Measurements from ENCODE around the gene FBLN1. TPM values are rescaled to one million over a fixed set of nuclear protein-coding genes. Genes with fewer than 3 reads are reported as not detected.

Gene FBLN1
- total and polyA plus RNA-seq, 2 of the 13 experiments (the other 11 are each of a cell fraction or from before 2014, with no cell fraction given), result 37.3 to 103 TPM

DNA sequence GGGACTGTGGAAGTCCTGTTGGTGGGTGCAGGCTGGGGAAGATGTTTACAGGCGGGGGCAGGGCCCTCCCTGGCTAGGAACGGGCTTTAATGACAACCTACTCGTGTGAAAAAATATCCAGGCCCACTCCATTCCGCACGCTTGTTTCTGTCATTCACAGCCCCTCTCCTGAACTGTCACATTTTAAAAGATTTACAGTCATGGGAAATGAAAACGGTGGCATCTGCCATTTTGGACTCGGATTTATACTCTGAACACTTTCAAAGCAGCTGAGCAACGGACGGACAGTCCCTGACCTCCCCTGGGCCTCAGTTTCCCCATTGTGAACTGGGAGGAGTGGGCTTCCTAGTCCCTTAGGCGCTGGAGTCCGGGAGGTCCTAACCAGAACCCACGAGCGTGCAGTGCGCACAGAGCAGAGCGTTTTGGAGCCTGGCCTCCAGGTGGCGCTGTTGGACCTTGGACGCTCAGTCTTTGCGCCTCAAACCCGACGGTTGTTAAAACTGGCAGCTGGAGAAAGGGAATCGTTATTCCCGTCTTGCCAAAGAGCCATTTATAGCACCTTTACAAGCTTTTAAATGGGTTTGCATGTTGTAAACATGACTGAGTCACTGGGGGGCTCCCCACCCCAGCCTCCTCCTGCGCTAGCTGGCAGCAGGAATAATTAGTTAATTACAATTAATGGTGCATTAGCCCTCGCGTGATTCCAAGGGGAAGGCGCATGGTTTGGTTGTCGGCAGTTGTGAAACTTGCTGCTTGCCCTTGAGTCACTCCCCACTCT lies 75.3 kb downstream of the FBLN1 start (continued):
- TF ChIP-seq, protein P1, sequence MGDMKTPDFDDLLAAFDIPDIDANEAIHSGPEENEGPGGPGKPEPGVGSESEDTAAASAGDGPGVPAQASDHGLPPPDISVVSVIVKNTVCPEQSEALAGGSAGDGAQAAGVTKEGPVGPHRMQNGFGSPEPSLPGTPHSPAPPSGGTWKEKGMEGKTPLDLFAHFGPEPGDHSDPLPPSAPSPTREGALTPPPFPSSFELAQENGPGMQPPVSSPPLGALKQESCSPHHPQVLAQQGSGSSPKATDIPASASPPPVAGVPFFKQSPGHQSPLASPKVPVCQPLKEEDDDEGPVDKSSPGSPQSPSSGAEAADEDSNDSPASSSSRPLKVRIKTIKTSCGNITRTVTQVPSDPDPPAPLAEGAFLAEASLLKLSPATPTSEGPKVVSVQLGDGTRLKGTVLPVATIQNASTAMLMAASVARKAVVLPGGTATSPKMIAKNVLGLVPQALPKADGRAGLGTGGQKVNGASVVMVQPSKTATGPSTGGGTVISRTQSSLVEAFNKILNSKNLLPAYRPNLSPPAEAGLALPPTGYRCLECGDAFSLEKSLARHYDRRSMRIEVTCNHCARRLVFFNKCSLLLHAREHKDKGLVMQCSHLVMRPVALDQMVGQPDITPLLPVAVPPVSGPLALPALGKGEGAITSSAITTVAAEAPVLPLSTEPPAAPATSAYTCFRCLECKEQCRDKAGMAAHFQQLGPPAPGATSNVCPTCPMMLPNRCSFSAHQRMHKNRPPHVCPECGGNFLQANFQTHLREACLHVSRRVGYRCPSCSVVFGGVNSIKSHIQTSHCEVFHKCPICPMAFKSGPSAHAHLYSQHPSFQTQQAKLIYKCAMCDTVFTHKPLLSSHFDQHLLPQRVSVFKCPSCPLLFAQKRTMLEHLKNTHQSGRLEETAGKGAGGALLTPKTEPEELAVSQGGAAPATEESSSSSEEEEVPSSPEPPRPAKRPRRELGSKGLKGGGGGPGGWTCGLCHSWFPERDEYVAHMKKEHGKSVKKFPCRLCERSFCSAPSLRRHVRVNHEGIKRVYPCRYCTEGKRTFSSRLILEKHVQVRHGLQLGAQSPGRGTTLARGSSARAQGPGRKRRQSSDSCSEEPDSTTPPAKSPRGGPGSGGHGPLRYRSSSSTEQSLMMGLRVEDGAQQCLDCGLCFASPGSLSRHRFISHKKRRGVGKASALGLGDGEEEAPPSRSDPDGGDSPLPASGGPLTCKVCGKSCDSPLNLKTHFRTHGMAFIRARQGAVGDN (CRISPR knock-in tag; IDR thresholded peaks at IDR 0.05), result peak; percentile 41; the same call in 1 of the 2 replicates
- no peak for TF ChIP-seq CHD2 (IDR thresholded peaks at IDR 0.05; ENCODE audit: low read depth, low read length)
- TF ChIP-seq, protein P2, sequence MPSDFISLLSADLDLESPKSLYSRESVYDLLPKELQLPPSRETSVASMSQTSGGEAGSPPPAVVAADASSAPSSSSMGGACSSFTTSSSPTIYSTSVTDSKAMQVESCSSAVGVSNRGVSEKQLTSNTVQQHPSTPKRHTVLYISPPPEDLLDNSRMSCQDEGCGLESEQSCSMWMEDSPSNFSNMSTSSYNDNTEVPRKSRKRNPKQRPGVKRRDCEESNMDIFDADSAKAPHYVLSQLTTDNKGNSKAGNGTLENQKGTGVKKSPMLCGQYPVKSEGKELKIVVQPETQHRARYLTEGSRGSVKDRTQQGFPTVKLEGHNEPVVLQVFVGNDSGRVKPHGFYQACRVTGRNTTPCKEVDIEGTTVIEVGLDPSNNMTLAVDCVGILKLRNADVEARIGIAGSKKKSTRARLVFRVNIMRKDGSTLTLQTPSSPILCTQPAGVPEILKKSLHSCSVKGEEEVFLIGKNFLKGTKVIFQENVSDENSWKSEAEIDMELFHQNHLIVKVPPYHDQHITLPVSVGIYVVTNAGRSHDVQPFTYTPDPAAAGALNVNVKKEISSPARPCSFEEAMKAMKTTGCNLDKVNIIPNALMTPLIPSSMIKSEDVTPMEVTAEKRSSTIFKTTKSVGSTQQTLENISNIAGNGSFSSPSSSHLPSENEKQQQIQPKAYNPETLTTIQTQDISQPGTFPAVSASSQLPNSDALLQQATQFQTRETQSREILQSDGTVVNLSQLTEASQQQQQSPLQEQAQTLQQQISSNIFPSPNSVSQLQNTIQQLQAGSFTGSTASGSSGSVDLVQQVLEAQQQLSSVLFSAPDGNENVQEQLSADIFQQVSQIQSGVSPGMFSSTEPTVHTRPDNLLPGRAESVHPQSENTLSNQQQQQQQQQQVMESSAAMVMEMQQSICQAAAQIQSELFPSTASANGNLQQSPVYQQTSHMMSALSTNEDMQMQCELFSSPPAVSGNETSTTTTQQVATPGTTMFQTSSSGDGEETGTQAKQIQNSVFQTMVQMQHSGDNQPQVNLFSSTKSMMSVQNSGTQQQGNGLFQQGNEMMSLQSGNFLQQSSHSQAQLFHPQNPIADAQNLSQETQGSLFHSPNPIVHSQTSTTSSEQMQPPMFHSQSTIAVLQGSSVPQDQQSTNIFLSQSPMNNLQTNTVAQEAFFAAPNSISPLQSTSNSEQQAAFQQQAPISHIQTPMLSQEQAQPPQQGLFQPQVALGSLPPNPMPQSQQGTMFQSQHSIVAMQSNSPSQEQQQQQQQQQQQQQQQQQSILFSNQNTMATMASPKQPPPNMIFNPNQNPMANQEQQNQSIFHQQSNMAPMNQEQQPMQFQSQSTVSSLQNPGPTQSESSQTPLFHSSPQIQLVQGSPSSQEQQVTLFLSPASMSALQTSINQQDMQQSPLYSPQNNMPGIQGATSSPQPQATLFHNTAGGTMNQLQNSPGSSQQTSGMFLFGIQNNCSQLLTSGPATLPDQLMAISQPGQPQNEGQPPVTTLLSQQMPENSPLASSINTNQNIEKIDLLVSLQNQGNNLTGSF (CRISPR knock-in tag; IDR thresholded peaks at IDR 0.05), result no peak
- no peak for TF ChIP-seq SP1 (IDR thresholded peaks at IDR 0.05)
- TF ChIP-seq SP1 (CRISPR knock-in tag; IDR thresholded peaks at IDR 0.05), result peak; percentile 35; the same call in 1 of the 2 replicates
- TF ChIP-seq ZNF614 (CRISPR knock-in tag; IDR thresholded peaks at IDR 0.05; ENCODE audit: borderline replicate concordance), result 0 out of 2 replicates have a peak, but pooled peaks have one; percentile 25
- TF ChIP-seq FOXC1 (CRISPR knock-in tag; IDR thresholded peaks at IDR 0.05; ENCODE audit: borderline replicate concordance), result peak; percentile 73; the same call in 1 of the 2 replicates
- TF ChIP-seq HOXA9 (CRISPR knock-in tag; IDR thresholded peaks at IDR 0.05; ENCODE audit: borderline replicate concordance), result no peak
- no peak for TF ChIP-seq GPN1 (CRISPR knock-in tag; IDR thresholded peaks at IDR 0.05; ENCODE audit: borderline replicate concordance)
- TF ChIP-seq MTA1 (CRISPR knock-in tag; IDR thresholded peaks at IDR 0.05; ENCODE audit: borderline replicate concordance), result no peak
- TF ChIP-seq LCORL (IDR thresholded peaks at IDR 0.05), result no peak
- TF ChIP-seq LCORL (CRISPR knock-in tag; IDR thresholded peaks at IDR 0.05), result 0 out of 2 replicates have a peak, but pooled peaks have one; percentile 47
- TF ChIP-seq ZKSCAN8 (CRISPR knock-in tag; IDR thresholded peaks at IDR 0.05; ENCODE audit: borderline replicate concordance), result peak; percentile 53; the same call in 1 of the 2 replicates
- TF ChIP-seq NBN (conservative IDR thresholded peaks at IDR 0.05), result no peak
- peak; percentile 60 for TF ChIP-seq SMC3 (IDR thresholded peaks at IDR 0.05; ENCODE audit: low read length)
- no peak for TF ChIP-seq KLF16 (CRISPR knock-in tag; IDR thresholded peaks at IDR 0.05)
- TF ChIP-seq, protein P3, sequence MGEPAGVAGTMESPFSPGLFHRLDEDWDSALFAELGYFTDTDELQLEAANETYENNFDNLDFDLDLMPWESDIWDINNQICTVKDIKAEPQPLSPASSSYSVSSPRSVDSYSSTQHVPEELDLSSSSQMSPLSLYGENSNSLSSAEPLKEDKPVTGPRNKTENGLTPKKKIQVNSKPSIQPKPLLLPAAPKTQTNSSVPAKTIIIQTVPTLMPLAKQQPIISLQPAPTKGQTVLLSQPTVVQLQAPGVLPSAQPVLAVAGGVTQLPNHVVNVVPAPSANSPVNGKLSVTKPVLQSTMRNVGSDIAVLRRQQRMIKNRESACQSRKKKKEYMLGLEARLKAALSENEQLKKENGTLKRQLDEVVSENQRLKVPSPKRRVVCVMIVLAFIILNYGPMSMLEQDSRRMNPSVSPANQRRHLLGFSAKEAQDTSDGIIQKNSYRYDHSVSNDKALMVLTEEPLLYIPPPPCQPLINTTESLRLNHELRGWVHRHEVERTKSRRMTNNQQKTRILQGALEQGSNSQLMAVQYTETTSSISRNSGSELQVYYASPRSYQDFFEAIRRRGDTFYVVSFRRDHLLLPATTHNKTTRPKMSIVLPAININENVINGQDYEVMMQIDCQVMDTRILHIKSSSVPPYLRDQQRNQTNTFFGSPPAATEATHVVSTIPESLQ (CRISPR knock-in tag; conservative IDR thresholded peaks at IDR 0.05), result 0 out of 2 replicates have a peak, but pooled peaks have one; percentile 35
- TF ChIP-seq ZNF768 (CRISPR knock-in tag; IDR thresholded peaks at IDR 0.05), result 0 out of 2 replicates have a peak, but pooled peaks have one; percentile 16
- TF ChIP-seq CCDC6 (CRISPR knock-in tag; IDR thresholded peaks at IDR 0.05), result no peak

All from HepG2 (cell line).